SK-N-DZ (cell line): ENCODE results near the gene TMEM132A.
A peak's percentile ranks its signal among the peaks of the same experiment; 100 is the strongest.
"Not testable (repeated sequence)": the region's sequence is repeated elsewhere in the genome, so short reads cannot be mapped to it uniquely, and the experiment has no call there.

ENCODE experiments used
- DNase-seq: peaks from one replicate; pipeline ENCODE4 v3.0.0-alpha.2; 2015; ENCODE audit warnings: low spot score

TMEM132A gene

DNA sequence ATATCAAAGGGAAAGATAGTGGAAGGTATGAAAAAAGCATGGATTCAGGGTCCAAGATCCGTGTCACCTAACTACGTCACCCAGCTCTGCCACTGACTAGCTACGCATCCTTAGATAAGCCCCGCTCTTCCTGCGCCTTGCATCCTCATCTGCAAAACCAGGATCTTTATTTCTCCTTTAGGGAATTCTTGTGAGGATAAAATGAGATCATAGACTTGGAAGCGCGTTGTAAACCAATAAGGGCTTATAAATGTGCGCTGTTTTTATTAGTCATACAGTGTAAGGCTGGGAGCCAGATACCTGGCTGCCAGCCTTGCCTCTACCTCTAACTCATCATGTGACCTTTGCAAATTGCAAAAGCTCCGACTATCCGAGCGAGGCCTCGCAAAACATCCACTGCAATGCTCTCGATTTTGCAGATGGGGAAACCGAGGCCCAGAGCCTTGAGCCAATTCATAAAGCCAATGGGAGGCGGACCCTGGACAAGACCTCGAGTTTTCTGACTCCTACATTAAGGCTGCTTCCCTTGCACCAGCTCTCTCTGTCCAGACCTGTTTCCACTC is 18.6 kb upstream of the TMEM132A start:
- DNase-seq = no peak

DNA sequence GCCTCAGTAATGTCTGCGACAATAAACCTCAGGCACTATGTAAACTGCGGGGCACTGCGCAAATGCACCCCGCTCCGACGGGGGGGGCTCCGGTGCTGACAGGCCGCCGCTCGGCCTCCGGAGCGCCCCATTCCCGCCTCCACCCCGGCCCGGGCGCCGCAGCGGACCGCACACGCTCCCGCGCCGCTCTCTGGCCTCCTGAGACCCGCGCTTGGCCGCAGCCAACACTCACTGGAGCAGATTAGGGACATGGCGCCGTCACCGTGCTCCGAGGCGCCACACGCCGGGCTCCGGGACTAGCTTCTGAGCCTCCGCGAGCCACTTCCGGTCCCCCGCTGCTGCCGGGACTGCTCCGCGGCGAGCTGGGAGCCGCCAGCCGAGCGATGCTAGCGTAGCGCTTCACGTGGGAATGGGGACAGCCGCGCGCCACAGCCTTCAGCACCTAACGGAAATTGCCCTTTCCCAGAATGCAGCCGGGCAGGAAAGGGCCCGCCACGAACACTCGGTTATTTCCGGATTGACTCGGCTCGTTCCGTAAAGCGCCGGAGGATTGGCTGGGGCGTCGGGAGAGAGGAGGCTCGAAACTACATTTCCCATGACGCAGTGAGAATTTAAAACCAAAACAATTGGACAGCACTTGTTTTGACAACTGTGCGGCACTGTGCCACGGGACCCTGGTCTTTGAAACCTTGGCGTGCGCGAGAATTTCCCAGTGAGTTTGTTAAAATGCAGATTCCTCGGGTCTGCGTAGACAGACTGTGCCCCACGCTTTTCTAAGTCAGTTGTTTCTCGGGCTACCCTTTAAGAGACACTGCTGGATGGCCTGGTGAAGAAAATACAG is 17.9 kb upstream of the TMEM132A start, which contains the start of gene PRPF19:
Gene PRPF19, minus strand, starts transcription at position 454 of the 841 bp plus-strand sequence. Its CDS starts 203 bp downstream, at position 251.
- DNase-seq = peak; percentile 96

DNA sequence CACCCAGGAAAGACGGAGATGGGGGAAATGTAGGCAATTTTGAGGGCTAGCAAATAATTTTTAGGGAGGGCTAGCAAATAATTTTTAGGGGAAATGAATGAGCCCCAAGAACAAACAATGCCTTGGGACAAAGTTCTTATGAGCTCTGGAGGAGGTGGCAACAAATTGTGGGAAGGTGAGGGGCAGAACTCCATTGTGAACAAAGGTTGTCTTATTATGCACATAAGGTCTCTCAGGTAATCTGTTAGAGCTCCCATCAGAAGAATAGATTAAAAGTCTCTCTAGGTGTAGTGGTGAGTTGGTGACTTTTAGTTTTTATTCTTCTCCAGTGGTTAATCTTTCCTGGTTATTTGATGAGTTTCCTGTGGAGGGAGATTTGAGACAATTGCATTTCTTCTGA is 15.5 kb upstream of the TMEM132A start:
- no peak for DNase-seq

DNA sequence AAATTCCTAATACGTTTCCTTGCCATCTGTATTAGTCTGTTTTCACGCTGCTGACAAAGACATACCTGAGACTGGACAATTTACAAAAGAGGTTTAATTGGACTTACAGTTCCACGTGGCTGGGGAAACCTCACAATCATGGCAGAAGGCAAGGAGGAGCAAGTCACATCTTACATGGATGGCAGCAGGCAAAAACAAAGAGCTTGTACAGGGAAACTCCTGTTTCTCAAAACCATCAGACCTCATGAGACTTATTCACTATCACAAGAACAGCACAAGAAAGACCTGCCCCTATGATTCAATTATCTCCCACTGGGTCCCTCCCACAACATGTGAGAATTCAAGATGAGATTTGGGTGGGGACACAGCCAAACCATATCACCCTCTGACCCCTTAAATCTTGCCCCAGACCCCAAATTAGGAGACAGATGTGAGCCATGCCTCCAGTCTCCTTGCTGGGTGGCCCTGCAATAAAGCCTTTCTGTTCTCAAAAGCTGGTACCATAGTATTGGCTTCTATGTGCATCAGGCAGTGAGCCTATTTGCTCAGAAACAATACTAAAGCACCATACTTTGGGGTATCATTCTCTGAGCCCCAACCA is 14.5 kb upstream of the TMEM132A start:
- DNase-seq = not testable (repeated sequence)

DNA sequence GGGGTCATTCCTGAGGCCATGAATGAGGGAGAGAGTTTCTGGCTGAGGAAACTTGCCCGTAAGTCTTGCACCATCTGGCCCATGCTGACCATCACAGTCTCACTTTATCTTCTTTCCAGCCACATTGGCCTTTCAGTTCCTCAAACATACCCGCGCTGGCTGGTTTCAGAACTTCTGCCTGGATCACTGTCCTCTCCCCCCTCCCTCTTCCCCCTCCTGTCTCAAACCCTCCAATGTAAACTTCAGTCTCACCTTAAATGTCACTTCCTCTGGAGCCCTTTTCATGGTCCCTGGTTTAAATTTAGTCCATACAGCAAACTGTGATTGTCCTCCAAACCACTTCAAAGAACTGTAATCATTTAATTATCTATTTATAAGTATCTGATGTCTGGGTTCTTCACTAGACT is 14.0 kb upstream of the TMEM132A start:
- no peak for DNase-seq

DNA sequence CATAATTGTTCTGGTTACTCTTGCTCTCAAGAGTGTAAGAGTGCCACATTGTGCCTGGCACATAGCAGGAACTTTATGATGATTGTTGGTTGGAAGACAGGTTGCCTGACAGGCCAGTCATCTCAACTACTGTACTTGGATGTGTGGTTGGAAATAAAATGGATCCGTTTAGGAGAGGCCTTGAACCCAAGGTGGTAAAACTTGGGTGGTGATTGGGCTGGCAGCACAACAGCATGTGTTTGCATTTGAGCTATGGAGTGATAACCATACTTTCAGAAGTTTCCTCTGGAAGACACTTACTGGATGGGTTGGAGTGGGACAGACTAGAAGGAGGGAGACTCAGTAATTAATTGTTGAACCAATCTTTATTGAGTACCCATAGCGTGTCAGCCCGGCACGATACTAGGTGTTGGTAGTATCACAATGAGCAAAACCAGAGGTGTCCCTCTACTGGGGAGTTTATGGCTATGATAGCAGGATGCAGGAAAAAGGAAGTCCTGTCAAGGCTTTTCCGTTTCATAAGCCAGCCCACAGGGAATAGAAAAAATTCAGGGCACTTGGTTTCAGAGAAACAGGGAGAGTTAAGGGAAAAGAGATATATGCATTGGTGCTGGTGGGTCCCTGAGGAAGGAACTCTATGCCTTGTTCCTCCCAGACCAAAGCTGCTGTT is 13.4 kb upstream of the TMEM132A start:
- no peak for DNase-seq

DNA sequence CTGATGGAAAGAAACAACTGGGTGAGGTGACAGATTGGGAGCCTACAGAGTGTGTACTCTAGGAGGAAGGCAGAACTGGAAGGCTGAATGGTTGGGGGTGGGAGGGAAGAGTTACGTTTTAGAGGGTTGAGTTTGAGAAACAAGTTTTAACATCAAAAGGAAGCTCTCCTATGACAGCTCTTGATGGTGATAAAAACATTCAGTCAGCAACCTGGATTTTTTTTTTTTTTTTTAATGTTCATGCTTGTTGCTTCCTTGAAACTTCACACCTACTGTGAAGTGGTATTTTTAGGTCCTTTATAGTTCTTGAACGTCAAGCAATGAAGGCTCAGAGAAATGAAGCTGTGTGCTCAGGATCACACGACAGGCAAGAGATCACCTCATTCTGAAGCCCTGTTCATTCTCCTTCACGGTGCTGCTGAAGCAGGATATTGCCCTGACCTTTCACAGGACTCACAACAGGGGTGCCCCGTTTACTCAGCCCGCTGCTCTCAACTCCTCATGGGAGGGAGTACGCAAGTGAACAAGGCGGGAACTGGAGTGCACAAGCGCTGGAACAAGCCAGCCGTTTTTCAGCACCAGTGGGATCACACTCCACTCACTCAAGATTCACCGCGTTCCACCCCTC is 11.9 kb upstream of the TMEM132A start:
- no peak for DNase-seq

DNA sequence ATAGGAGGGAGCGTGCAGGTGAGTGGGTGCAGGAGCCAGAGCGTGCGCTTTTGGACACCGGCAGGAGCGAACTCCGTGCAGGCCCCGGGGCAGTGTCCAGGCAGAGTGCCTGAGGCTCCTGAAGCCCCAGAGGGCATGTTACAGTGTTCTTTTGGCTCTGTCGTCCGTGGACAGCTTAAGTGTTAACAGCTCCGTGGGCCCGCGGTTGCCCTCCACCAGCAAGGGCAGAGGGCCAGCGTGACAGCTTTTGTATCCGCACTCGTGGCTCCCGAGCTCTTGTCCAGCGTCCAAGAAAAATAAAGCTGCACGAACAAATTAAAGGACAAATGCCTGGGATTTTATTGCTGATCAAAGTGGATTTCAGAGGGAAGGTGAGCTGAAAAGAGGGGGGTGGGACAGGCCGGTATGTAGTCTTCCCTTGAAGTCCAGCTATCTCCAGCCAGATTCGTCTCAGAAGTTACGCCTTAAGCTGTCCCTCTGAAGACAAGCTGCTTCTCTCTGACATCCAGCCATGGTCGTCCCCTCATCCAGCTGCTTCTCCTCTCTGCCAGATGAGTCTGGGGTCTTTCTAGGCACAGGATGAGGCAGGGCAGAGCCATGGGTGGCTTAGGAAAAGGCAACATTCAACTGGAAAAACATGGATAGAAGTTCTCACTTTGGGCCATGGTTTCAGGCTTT is 11.3 kb upstream of the TMEM132A start:
- no peak for DNase-seq

DNA sequence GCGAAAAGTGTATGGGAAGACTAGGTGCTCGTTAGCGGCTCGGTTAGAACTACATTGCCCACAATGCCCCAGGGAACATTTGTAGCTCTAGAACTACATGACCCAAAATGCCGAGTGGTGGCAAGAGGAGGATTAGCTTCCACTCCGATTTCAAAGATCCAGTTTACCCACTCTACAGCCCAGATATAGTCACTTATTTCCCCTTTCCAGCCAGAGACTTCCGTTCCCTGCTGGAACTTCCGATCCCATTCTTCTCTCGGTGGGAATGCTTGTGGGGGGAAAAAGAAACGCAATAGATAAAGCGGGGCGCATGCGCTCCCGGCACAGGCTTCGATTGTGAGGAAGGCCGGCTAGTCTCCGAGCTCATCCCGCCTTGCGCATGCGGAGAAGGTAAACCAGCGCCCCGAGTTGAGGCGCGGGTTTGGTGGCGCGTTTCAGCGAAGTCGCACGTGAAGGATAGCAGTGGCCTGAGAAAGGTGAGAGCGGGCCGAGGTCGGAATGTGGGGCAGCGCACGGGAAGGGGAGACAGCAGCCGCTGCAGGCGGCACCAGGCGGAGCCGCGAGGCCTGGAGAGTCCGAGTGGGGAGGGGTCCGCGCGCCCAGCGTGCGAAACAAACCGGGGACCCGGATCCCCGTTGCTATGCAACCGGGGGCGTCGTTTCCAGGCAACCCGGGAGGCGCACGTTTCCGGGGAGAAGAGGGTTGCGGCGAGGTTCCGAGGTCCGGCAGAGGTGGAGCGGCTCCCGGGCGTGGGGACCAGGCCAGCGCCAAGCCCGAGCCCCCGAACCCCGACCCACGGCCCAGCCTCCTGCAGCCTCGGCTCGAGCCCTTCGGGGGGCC is 10.2 kb upstream of the TMEM132A start, which contains the start of gene TMEM109:
Gene TMEM109, plus strand, starts transcription at position 366 of the 840 bp plus-strand sequence. CDS start 5,536 bp downstream, outside the sequence.
- peak; percentile 94 for DNase-seq

DNA sequence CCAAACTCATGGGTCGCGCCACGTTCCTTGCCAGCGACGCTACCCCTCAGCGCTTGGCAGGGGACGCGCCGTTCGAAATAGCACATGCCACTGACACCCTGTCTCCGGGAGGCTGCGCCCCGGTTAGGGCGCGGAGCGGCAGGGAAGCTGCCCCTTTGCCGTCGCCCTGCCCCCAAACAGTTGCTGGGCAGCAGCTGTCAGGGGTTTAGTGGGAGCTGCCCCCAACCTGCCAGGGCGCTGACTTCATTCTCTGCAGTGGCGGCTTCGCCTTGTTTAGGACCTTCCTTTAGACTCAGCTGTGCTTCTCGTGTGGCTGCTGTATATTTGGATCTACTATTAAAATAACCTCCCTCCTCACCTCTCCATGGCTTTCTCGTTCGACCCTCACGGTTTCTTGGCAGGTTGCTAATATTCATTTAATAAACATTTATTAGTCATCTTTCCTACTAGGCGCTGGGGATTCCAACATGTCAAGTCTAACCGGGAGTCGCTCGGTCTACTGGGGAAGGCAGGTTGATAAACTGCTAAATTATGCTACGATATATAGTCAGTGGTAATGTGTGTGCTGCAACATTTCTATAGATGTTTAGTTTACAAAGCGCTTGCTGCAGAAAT is 9.5 kb upstream of the TMEM132A start:
- DNase-seq = no peak

DNA sequence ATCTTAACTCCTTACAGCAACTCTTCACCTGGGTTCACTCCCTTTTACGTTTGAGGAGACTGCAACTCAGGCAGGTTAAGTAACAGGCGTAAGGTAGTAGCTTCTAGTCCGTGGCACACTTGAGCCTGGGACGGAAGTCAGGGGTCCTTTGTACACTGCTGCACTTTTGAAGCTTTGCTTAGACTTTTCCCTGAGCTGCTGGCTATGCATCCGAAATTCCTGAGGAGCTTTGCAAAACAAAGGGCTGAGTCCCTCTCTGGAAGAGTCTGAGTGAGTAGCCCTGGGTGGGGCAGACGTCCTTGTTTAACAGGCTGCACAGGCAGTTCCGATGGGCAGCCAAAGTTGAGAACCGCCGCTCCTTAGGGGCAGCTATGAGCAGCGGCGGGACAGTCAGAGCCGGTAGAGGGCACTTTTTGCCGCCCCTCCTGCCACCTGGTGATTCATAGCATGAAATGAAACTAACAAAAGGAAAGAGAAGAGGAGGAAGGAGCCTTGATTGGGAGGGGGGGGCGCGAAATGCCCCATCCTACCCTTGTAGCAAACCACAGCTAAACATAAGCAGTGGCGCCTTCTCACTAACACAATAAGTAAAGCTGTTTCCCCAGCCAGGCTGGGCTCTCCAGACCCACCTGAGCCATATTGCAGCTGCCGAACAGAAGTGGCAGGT is 8.9 kb upstream of the TMEM132A start:
- DNase-seq = no peak

DNA sequence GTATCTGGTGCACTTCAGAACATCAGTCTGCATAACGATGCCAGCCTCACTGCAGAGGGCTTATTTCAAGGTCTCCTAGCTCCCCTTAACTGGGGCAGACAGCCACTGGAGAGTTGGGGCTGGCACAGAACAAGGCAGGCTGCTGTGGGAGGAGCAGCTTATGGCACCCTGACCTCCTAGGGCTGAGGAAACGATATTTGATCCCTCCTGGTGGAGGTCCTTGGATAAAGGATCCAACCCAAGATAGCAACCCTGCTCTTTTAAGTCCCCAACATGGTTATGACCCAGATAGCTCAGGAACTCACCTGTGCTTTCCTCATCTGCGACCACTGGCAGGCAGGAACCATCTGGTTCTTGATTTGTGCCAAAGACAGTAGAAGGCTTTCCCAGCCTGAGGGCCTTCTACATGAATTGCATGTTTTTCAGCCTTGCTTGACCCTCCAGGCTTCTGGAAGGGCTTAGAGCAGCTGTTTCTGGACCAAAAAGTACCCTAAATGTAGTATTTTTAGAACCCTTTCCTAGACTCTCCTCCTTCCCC is 7.5 kb upstream of the TMEM132A start:
- DNase-seq = no peak

DNA sequence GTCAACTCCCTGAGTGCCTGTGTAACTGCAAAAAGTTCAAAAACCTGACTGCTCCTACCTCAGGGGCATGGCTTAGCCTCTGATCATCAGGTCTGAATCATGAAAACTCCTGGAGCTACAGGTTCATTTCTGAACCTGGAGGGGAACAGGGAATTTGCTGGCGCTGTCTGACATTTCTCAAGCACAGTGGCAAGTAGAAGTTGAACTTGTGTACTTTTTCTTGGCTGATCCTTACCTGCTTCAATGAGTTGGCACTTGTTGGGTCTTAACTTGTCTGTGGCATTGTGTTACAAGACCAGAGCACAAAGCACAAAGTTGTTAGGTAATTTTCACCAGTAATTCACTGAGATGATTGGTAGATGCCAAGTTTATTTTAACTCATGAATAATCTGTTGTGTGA is 7.0 kb upstream of the TMEM132A start:
- no peak for DNase-seq

DNA sequence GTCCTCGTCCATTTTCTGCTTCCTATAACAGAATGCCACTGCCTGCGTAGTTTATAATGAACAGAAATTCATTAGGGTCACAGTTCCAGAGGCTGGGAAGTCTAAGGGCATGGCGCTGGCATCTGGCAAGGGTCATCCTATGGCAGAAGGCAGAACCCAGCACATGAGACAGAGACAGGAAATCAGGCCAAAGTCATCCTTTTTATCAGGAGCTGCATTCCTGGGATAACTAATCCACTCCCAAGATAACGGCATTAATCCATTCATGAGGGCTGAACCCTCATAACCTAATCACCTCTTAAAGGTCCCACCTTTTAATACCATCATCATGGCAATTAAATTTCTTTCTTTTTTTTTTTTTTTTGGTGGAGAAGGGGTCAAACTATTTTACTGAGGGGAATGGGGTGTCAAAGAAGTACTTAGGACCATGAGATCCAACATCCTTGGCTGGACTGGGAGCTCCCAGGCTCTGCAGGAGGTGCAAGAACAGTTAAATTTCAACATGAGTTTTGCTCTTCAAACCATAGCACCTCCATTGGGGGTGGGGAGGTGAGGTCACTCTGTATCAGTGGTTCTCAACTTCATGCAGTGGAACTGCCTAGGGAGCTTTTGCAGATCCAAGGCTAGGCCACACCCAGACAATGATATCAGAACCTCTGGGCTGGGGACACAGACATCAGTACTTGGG is 5.9 kb upstream of the TMEM132A start:
- DNase-seq = no peak

DNA sequence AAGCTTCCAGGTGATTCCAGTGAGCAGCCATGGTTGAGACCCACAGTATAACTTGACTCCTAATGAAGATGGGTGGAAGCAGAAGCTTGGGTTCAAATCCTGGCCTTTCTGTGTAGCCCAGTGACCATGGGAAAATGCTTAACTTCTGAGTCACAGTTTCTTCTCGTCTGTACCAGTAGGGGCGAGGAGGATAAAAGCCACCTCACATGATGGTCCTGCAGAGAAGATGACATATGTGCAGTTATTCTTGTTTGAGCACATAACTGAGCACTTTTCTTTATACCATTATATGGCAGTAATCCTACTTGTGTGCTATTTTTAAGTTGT is 5.4 kb upstream of the TMEM132A start:
- DNase-seq = no peak

DNA sequence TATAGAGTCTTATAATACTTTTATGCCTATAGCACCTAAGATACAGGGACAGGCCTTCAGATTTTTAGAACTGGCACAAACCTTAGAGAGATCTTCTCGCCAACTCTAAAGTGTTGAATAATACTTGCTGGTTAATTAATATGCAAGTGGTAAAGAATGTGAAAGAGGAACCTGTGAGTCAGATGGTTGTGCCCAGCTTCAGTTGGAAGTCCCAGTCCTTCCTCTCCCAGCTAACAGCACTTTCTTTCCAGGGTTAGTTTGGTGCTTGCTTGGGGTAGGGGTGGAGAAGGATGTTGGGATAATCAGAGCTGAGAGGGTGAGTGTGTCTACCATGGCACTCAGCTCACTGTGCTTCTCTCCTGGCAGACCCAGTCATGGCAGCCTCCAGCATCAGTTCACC is 4.9 kb upstream of the TMEM132A start:
- no peak for DNase-seq

DNA sequence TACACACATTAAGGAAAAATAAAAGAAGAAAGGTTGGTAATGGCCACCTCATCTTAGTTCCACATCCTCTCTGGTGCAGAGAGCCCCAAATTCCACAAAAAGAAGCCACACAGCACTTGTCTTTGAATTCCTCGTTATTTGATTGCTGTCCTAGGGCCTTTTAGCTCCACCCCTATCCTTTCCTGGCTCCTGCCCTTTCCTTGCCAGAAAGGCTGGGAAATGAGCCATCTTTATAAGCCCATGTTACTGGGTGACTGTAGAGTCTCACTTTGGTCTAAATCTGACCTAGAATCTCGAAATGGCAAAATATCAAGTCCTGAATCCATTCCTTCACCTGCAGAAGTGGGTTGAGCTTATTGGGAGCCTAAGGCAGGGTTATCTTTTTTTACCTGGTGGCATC is 4.3 kb upstream of the TMEM132A start:
- DNase-seq = no peak

DNA sequence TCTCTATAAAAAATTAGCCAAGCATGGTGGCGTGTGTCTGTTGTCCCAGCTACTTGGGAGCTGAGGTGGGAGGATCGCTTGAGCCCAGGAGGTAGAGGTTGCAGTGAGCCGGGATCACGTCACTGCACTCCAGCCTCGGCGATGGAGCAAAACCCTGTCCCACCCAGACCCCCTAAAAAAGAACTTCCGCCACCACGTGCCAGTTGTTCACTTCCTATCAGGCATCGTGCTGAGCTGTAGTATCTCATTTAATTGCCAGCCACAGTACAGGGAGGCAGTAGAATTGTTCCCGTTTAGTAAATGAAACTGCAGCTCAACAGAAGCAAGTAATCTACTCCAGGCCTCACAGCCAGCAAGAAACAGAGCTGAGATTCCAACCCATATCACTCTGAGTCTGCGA is 3.0 kb upstream of the TMEM132A start:
- DNase-seq = no peak
